ENCODE data around the gene AGAP1. TPM values are rescaled to one million over a fixed set of nuclear protein-coding genes. Genes with fewer than 3 reads are reported as not detected.
A peak's percentile ranks its signal among the peaks of the same experiment; 100 is the strongest.

AGAP1 gene
- total RNA-seq, 6 experiments from 2014 or later: 8.1 to 11.2 (median 9.8) TPM

GRCh38 chr2:235744161-235744560, 250.3 kb downstream of the AGAP1 start:
- H3K9me3 ChIP-seq: no peaks in the 10 kb centered on the region
- 96% methylated on average over 5 of the region's 12 CpGs for WGBS (ENCODE audit: insufficient coverage, low coverage, low lambda C conversion rate, missing lambda C conversion rate)
- TF ChIP-seq CTCF (IDR thresholded peaks at IDR 0.05): no peak
- no peak for TF ChIP-seq POLR2A (IDR thresholded peaks at IDR 0.05)
- no peaks in the 10 kb centered on the region for H3K36me3 ChIP-seq
- H3K4me3 ChIP-seq: no peak overlapping the region
- DNase-seq (no peak), ATAC-seq (no peak)
- peaks cover 0 to 4% (median 0%) of the 10 kb centered on the region in 4 donors for H3K4me1 ChIP-seq
- H3K27ac ChIP-seq: no peak overlapping the region
- intact Hi-C loops (cut with DNase I): loop anchor here (10.0 kb wide), 2 partner anchors 139 to 599 kb away; no protein-coding TSS in a partner anchor
- no peaks in the 10 kb centered on the region for H3K27me3 ChIP-seq

- no peaks in the 10 kb centered on the region for H3K36me3 ChIP-seq
- intact Hi-C loops (cut with DNase I): loop anchor here (5.0 to 10.0 kb wide), 3 partner anchors 141 to 601 kb away; no protein-coding TSS in a partner anchor
- DNase-seq (no peak), ATAC-seq (no peak)
- H3K27me3 ChIP-seq: no peaks in the 10 kb centered on the region
- peaks cover 0 to 4% (median 0%) of the 10 kb centered on the region in 4 donors for H3K4me1 ChIP-seq
- H3K9me3 ChIP-seq: no peaks in the 10 kb centered on the region
- no peak for TF ChIP-seq POLR2A (IDR thresholded peaks at IDR 0.05)
- no peak for TF ChIP-seq CTCF (IDR thresholded peaks at IDR 0.05)
- no peak overlapping the region for H3K27ac ChIP-seq
- WGBS (ENCODE audit: insufficient coverage, low coverage, low lambda C conversion rate, missing lambda C conversion rate): 82% methylated on average over 6 of the region's 6 CpGs
- no peak overlapping the region for H3K4me3 ChIP-seq
Measured at GRCh38 chr2:235745597-235745996, 251.8 kb downstream of the AGAP1 start.

GRCh38 chr2:235746257-235746934, 252.6 kb downstream of the AGAP1 start:
- DNase-seq (peak in 1 of 3 donors; percentile 65), ATAC-seq (peak; percentile 92 to 98 (median 94))
- Histone ChIP-seq H3K4me3 (no peak overlapping the region), H3K27me3 (no peaks in the 10 kb centered on the region), H3K27ac (no peak overlapping the region), H3K4me1 (peaks cover 0 to 4% (median 0%) of the 10 kb centered on the region in 4 donors), H3K9me3 (no peaks in the 10 kb centered on the region), H3K36me3 (no peaks in the 10 kb centered on the region)
- intact Hi-C loops (cut with DNase I): loop anchor here (5.0 to 10.0 kb wide), 3 partner anchors 142 to 602 kb away; no protein-coding TSS in a partner anchor
- WGBS (ENCODE audit: insufficient coverage, low coverage, low lambda C conversion rate, missing lambda C conversion rate): 29% methylated on average over 10 of the region's 12 CpGs
- peak; percentile 57 to 84 (median 78) for TF ChIP-seq CTCF (IDR thresholded peaks at IDR 0.05)
- TF ChIP-seq POLR2A (IDR thresholded peaks at IDR 0.05): no peak

GRCh38 chr2:235747001-235747785, 253.3 kb downstream of the AGAP1 start:
- Histone ChIP-seq H3K9me3 (no peaks in the 10 kb centered on the region), H3K27ac (no peak overlapping the region), H3K36me3 (no peaks in the 10 kb centered on the region), H3K27me3 (no peaks in the 10 kb centered on the region), H3K4me1 (peaks cover 0 to 4% (median 0%) of the 10 kb centered on the region in 4 donors), H3K4me3 (no peak overlapping the region)
- ATAC-seq (peak in 1 of 4 donors; percentile 4), DNase-seq (no peak)
- TF ChIP-seq CTCF (IDR thresholded peaks at IDR 0.05): no peak
- no peak for TF ChIP-seq POLR2A (IDR thresholded peaks at IDR 0.05)
- intact Hi-C loops (cut with DNase I): loop anchor here (5.0 to 10.0 kb wide), 3 partner anchors 142 to 602 kb away; no protein-coding TSS in a partner anchor
- WGBS (ENCODE audit: insufficient coverage, low coverage, low lambda C conversion rate, missing lambda C conversion rate): 86% methylated on average over 4 of the region's 23 CpGs

Data from right lobe of liver (tissue), 6 donors.